OCI-LY1 (cell line): Measurements from ENCODE around the gene OR8G5.

Experiments
- CTCF ChIP-seq: fragments of 200-600 bp; sonication (generic), shearing (Covaris generic); IDR thresholded peaks from 2 replicates; pipeline ENCODE4 v1.5.1; 2017; ENCODE audit warnings: mild to moderate bottlenecking, antibody characterized with exemption, low read length, moderate library complexity, mixed read lengths
- EZH2 ChIP-seq: fragments of 200-600 bp; sonication (generic), shearing (Covaris generic); IDR thresholded peaks from 2 replicates; pipeline ENCODE4 v1.8.0; 2017; ENCODE audit warnings: borderline replicate concordance, mixed run types, mild to moderate bottlenecking, antibody characterized with exemption, low read length, moderate library complexity, mixed read lengths

- TF ChIP-seq CTCF (no peak), EZH2 (no peak)
Observed at GRCh38 chr11:124233376-124233775, 22.8 kb upstream of the OR8G5 start.
